BLaER1 (cell line): ENCODE data around the gene IFT122.
A peak's percentile ranks its signal among the peaks of the same experiment; 100 is the strongest.

Experiments used
- H3K27ac ChIP-seq: shearing (Covaris generic); formaldehyde crosslinking; 2 replicates; pipeline ENCODE4 v1.8.1; 2022
- H3K27me3 ChIP-seq: shearing (Covaris generic); formaldehyde crosslinking; 2 replicates; pipeline ENCODE4 v1.8.1; 2022
- H3K36me3 ChIP-seq: shearing (Covaris generic); formaldehyde crosslinking; 2 replicates; pipeline ENCODE4 v1.8.1; 2022
- H3K4me1 ChIP-seq: shearing (Covaris generic); formaldehyde crosslinking; 2 replicates; pipeline ENCODE4 v1.8.1; 2022
- H3K4me2 ChIP-seq: shearing (Covaris generic); formaldehyde crosslinking; 2 replicates; pipeline ENCODE4 v1.8.1; 2022
- H3K4me3 ChIP-seq: shearing (Covaris generic); formaldehyde crosslinking; 2 replicates; pipeline ENCODE4 v1.8.1; 2022
- H3K9ac ChIP-seq: shearing (Covaris generic); formaldehyde crosslinking; 2 replicates; pipeline ENCODE4 v1.8.1; 2022
- H3K9me3 ChIP-seq: shearing (Covaris generic); formaldehyde crosslinking; 2 replicates; pipeline ENCODE4 v1.8.1; 2022
- H4K20me1 ChIP-seq: shearing (Covaris generic); formaldehyde crosslinking; 2 replicates; pipeline ENCODE4 v1.8.1; 2022
- Cebpa-rat ChIP-seq: shearing (Covaris generic); IDR thresholded peaks from 2 replicates; pipeline ENCODE4 v1.8.1; 2022

IFT122 gene

GRCh38 chr3:129555153-129555550, 115.1 kb downstream of the IFT122 start:
- Histone ChIP-seq H3K4me2 (peak overlapping the region; percentile 88), H3K36me3 (peaks cover 44% of the 10 kb centered on the region), H3K4me1 (peaks cover 94% of the 10 kb centered on the region), H3K27me3 (no peaks in the 10 kb centered on the region), H3K27ac (peak overlapping the region; percentile 93), H3K9me3 (no peaks in the 10 kb centered on the region), H3K4me3 (peak overlapping the region; percentile 29; the same call in 1 of the 2 replicates), H3K9ac (peak overlapping the region; percentile 68), H4K20me1 (no peaks in the 10 kb centered on the region)
- TF ChIP-seq Cebpa-rat, result no peak

GRCh38 chr3:129555616-129556357, 115.8 kb downstream of the IFT122 start:
- TF ChIP-seq Cebpa-rat, result no peak
- Histone ChIP-seq H3K27ac (peak overlapping the region; percentile 93), H4K20me1 (no peaks in the 10 kb centered on the region), H3K27me3 (no peaks in the 10 kb centered on the region), H3K9me3 (no peaks in the 10 kb centered on the region), H3K36me3 (peaks cover 45% of the 10 kb centered on the region), H3K9ac (peak overlapping the region; percentile 68), H3K4me1 (peaks cover 94% of the 10 kb centered on the region), H3K4me2 (peak overlapping the region; percentile 88), H3K4me3 (peak overlapping the region; percentile 29; the same call in 1 of the 2 replicates)

GRCh38 chr3:129556358-129556695, 116.3 kb downstream of the IFT122 start:
- peak overlapping the region; percentile 45 for H3K9ac ChIP-seq
- H4K20me1 ChIP-seq, result no peaks in the 10 kb centered on the region
- H3K4me2 ChIP-seq, result peak overlapping the region; percentile 88
- H3K27ac ChIP-seq, result peak overlapping the region; percentile 93
- no peaks in the 10 kb centered on the region for H3K27me3 ChIP-seq
- H3K9me3 ChIP-seq, result no peaks in the 10 kb centered on the region
- peaks cover 95% of the 10 kb centered on the region for H3K4me1 ChIP-seq
- no peak for TF ChIP-seq Cebpa-rat
- no peak overlapping the region; the same call in 1 of the 2 replicates for H3K4me3 ChIP-seq
- H3K36me3 ChIP-seq, result peaks cover 45% of the 10 kb centered on the region

GRCh38 chr3:129556890-129557547, 117.0 kb downstream of the IFT122 start:
- Histone ChIP-seq H4K20me1 (no peaks in the 10 kb centered on the region), H3K27me3 (no peaks in the 10 kb centered on the region), H3K36me3 (peaks cover 48% of the 10 kb centered on the region), H3K9ac (peak overlapping the region; percentile 45; the same call in 1 of the 2 replicates), H3K4me3 (no peak overlapping the region), H3K4me1 (peaks cover 100% of the 10 kb centered on the region), H3K9me3 (no peaks in the 10 kb centered on the region), H3K27ac (peak overlapping the region; percentile 93), H3K4me2 (peak overlapping the region; percentile 88)
- TF ChIP-seq Cebpa-rat, result no peak

- TF ChIP-seq Cebpa-rat, result no peak
- H3K4me1 ChIP-seq, result peaks cover 100% of the 10 kb centered on the region
- H3K27ac ChIP-seq, result peak overlapping the region; percentile 93
- H4K20me1 ChIP-seq, result no peaks in the 10 kb centered on the region
- H3K4me2 ChIP-seq, result peak overlapping the region; percentile 88
- no peak overlapping the region for H3K4me3 ChIP-seq
- H3K27me3 ChIP-seq, result no peaks in the 10 kb centered on the region
- peak overlapping the region; percentile 79 for H3K9ac ChIP-seq
- no peaks in the 10 kb centered on the region for H3K9me3 ChIP-seq
- H3K36me3 ChIP-seq, result peaks cover 53% of the 10 kb centered on the region
Observed at GRCh38 chr3:129557548-129557894, 117.5 kb downstream of the IFT122 start.

GRCh38 chr3:129558081-129558771, 118.2 kb downstream of the IFT122 start:
- no peaks in the 10 kb centered on the region for H3K9me3 ChIP-seq
- H3K9ac ChIP-seq, result peak overlapping the region; percentile 79
- peaks cover 60% of the 10 kb centered on the region for H3K36me3 ChIP-seq
- no peaks in the 10 kb centered on the region for H3K27me3 ChIP-seq
- H3K27ac ChIP-seq, result peak overlapping the region; percentile 93
- peaks cover 98% of the 10 kb centered on the region for H3K4me1 ChIP-seq
- H4K20me1 ChIP-seq, result no peaks in the 10 kb centered on the region
- no peak for TF ChIP-seq Cebpa-rat
- H3K4me2 ChIP-seq, result peak overlapping the region; percentile 88
- H3K4me3 ChIP-seq, result peak overlapping the region; percentile 59

- no peaks in the 10 kb centered on the region for H3K27me3 ChIP-seq
- H3K36me3 ChIP-seq, result peaks cover 68% of the 10 kb centered on the region
- TF ChIP-seq Cebpa-rat, result no peak
- peak overlapping the region; percentile 93 for H3K27ac ChIP-seq
- peak overlapping the region; percentile 88 for H3K4me2 ChIP-seq
- no peaks in the 10 kb centered on the region for H4K20me1 ChIP-seq
- peaks cover 90% of the 10 kb centered on the region for H3K4me1 ChIP-seq
- H3K9me3 ChIP-seq, result no peaks in the 10 kb centered on the region
- peak overlapping the region; percentile 59 for H3K4me3 ChIP-seq
- H3K9ac ChIP-seq, result peak overlapping the region; percentile 79
Observed at GRCh38 chr3:129558772-129559564, 118.9 kb downstream of the IFT122 start.

GRCh38 chr3:129559565-129560079, 119.6 kb downstream of the IFT122 start:
- peaks cover 84% of the 10 kb centered on the region for H3K4me1 ChIP-seq

GRCh38 chr3:129560269-129560787, 120.3 kb downstream of the IFT122 start:
- Histone ChIP-seq H3K27me3 (no peaks in the 10 kb centered on the region), H3K27ac (peak overlapping the region; percentile 93), H3K9me3 (no peaks in the 10 kb centered on the region), H3K36me3 (peaks cover 81% of the 10 kb centered on the region), H3K4me3 (peak overlapping the region; percentile 59), H4K20me1 (no peaks in the 10 kb centered on the region), H3K4me1 (peaks cover 77% of the 10 kb centered on the region), H3K9ac (peak overlapping the region; percentile 79), H3K4me2 (peak overlapping the region; percentile 88)
- TF ChIP-seq Cebpa-rat, result no peak

More at GRCh38 chr3:129559565-129560079, 119.6 kb downstream of the IFT122 start:
- Histone ChIP-seq H3K36me3 (peaks cover 74% of the 10 kb centered on the region), H3K27ac (peak overlapping the region; percentile 93), H3K27me3 (no peaks in the 10 kb centered on the region), H3K4me3 (peak overlapping the region; percentile 59), H3K9ac (peak overlapping the region; percentile 79), H4K20me1 (no peaks in the 10 kb centered on the region), H3K9me3 (no peaks in the 10 kb centered on the region), H3K4me2 (peak overlapping the region; percentile 88)
- TF ChIP-seq Cebpa-rat, result no peak
